Prostate gland (tissue), 2 donors: ENCODE measurements around the gene PCGF2.

Source experiments
- POLR2A ChIP-seq: fragments of 450-650 bp; IDR thresholded peaks from one replicate; pipeline ENCODE4 v1.6.1; 2016; ENCODE audit warnings: antibody characterized with exemption, mild to moderate bottlenecking
- POLR2AphosphoS5 ChIP-seq: sonication (generic); formaldehyde crosslinking; IDR thresholded peaks from one replicate; pipeline ENCODE4 v1.6.1; 2017; ENCODE audit warnings: antibody characterized with exemption
- TF ChIP-seq, protein P1 (sequence below), 4 experiments: fragments of 200-600 bp in 2 of 4; fragments of 450-650 bp in 2 of 4; sonication (generic) in 2 of 4; IDR thresholded peaks; 1 replicate in 3 of 4; 2 replicates in 1 of 4; pipeline ENCODE4 v1.5.1; 2016 to 2019; ENCODE audit warnings: antibody characterized with exemption in 4 of 4, mild to moderate bottlenecking in 2 of 4, moderate library complexity in 2 of 4

DNA sequence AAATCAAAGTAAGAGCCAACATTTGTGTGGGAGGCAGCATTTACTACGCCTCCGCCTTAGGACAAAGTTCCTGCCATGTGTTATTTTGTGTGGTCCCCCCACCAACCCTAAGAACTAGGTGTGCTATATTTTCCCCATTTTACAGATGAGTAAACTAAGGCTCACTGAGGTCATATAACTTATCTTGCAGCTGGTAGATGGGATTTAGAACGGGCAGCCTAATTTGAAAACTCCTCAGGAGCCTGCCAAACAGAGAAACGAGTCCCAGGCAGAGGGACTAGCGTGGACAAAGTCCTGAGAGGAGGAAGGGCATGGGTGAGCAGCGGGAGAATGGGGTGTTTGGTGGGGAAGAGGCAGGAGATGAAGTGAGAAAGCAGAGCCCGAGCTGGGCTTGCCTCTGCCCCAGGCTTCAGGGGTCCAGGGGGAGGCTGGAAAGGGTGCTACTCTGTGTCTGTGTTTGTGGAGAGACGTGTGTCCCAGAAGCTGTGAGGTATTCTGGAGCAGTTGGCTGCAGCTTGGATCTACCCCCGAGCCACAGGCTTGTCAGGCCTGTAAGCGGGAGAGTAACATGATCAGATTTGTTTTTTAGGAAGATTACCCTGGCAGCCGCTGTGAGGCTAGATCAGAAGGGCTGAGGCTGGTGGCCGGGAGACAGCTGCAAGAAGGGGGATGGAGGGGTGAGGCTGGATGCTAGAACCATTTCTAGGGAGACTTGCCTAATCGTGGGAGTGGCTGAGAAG lies 38.1 kb downstream of the PCGF2 start:
- TF ChIP-seq, protein P1, sequence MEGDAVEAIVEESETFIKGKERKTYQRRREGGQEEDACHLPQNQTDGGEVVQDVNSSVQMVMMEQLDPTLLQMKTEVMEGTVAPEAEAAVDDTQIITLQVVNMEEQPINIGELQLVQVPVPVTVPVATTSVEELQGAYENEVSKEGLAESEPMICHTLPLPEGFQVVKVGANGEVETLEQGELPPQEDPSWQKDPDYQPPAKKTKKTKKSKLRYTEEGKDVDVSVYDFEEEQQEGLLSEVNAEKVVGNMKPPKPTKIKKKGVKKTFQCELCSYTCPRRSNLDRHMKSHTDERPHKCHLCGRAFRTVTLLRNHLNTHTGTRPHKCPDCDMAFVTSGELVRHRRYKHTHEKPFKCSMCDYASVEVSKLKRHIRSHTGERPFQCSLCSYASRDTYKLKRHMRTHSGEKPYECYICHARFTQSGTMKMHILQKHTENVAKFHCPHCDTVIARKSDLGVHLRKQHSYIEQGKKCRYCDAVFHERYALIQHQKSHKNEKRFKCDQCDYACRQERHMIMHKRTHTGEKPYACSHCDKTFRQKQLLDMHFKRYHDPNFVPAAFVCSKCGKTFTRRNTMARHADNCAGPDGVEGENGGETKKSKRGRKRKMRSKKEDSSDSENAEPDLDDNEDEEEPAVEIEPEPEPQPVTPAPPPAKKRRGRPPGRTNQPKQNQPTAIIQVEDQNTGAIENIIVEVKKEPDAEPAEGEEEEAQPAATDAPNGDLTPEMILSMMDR (IDR thresholded peaks at IDR 0.05) = no peak
- TF ChIP-seq POLR2A (no peak), POLR2AphosphoS5 (no peak)
